Endothelial cell of umbilical vein (primary cell): ENCODE data around the gene HDHD3. TPM values are rescaled to one million over a fixed set of nuclear protein-coding genes. Genes with fewer than 3 reads are reported as not detected.

Experiments
- BruUV-seq: library from RNA; stranded (reverse); fragments of 400-500 nt; replicated peaks from 2 replicates; lab custom pipeline; 2021; lab: Mats Ljungman, UMichigan
- CTCF ChIA-PET: fragments of 300-600, 350-600 bp; sonication (Branson Sonifier 250); formaldehyde crosslinking; loops from one replicate; lab custom pipeline; 2021; ENCODE audit warnings: antibody characterized with exemption, inconsistent platforms; lab: Charles Lee
- POLR2A ChIA-PET: fragments of 300-600, 350-600 bp; sonication (Branson Sonifier 250); formaldehyde crosslinking; loops from one replicate; lab custom pipeline; 2021; ENCODE audit warnings: antibody characterized with exemption, inconsistent platforms; lab: Charles Lee
- DNase-seq: peaks from one replicate; pipeline ENCODE4 v3.0.0-alpha.2; 2011; ENCODE audit warnings: low read depth, low spot score
- FAIRE-seq: peaks from 2 replicates; lab custom pipeline; 2011; peaks lifted over from hg19 to GRCh38; lab: Jason Lieb, UNC
- H2AFZ ChIP-seq: 2 replicates; pipeline ENCODE4 v1.6.0; 2012; ENCODE audit warnings: low read depth, low read length, control low read depth, inconsistent platforms
- H3K27ac ChIP-seq: 2 replicates; pipeline ENCODE4 v1.5.1; 2011; ENCODE audit warnings: low read depth, mild to moderate bottlenecking, control low read depth, low read length, moderate library complexity; ENCODE audit not compliant: insufficient read depth
- H3K27me3 ChIP-seq, 2 experiments: 2 replicates each; pipeline versions ENCODE4 v1.6.0 to v1.6.1; 2011; ENCODE audit warnings: low read length in 2 of 2, mixed read lengths in 1 of 2; ENCODE audit not compliant: control insufficient read depth in 2 of 2, insufficient read depth in 2 of 2
- H3K36me3 ChIP-seq, 2 experiments: 2 replicates in 1 of 2; 3 replicates in 1 of 2; pipeline ENCODE4 v1.5.1; 2011; ENCODE audit warnings: low read length in 2 of 2, mild to moderate bottlenecking in 1 of 2, moderate library complexity in 1 of 2; ENCODE audit not compliant: control insufficient read depth in 2 of 2, insufficient read depth in 2 of 2; ENCODE audit errors: extremely low read depth in 1 of 2
- H3K4me1 ChIP-seq: 3 replicates; pipeline ENCODE4 v1.5.1; 2011; ENCODE audit warnings: mild to moderate bottlenecking, low read length; ENCODE audit not compliant: control insufficient read depth, insufficient read depth; ENCODE audit errors: extremely low read depth
- H3K4me2 ChIP-seq: 2 replicates; pipeline ENCODE4 v1.6.1; 2011; ENCODE audit warnings: low read length, control low read depth, mixed read lengths; ENCODE audit not compliant: insufficient read depth
- H3K4me3 ChIP-seq, 3 experiments: fragments of 200-600 bp in 1 of 3; sonication (generic), shearing (Covaris generic) in 1 of 3; replicated peaks in 1 of 3; 2 replicates each; pipeline ENCODE4 v1.5.1; 2011 to 2016; ENCODE audit warnings: control low read depth in 3 of 3, low read length in 3 of 3, mild to moderate bottlenecking in 2 of 3, inconsistent platforms in 1 of 3, low read depth in 1 of 3, moderate library complexity in 1 of 3; ENCODE audit not compliant: insufficient read depth in 1 of 3
- H3K79me2 ChIP-seq: 2 replicates; pipeline ENCODE4 v1.6.0; 2012; ENCODE audit warnings: low read length, inconsistent platforms; ENCODE audit not compliant: control insufficient read depth, insufficient read depth
- H3K9ac ChIP-seq: replicated peaks from 2 replicates; pipeline ENCODE3; 2011; ENCODE audit warnings: low read length, control low read depth; ENCODE audit not compliant: insufficient read depth; ENCODE audit errors: extremely low read depth
- H3K9me1 ChIP-seq: replicated peaks from 3 replicates; pipeline ENCODE4 v1.6.0; 2011; ENCODE audit warnings: mild to moderate bottlenecking, low read length; ENCODE audit not compliant: control insufficient read depth, insufficient read depth; ENCODE audit errors: extremely low read depth
- H3K9me3 ChIP-seq: replicated peaks from 2 replicates; pipeline ENCODE4 v1.5.1; 2012; ENCODE audit warnings: low read length, inconsistent platforms; ENCODE audit not compliant: control insufficient read depth, insufficient read depth
- H4K20me1 ChIP-seq: replicated peaks from 2 replicates; pipeline ENCODE3; 2011; ENCODE audit warnings: mild to moderate bottlenecking, low read length; ENCODE audit not compliant: control insufficient read depth, insufficient read depth; ENCODE audit errors: extremely low read depth
- EZH2 ChIP-seq: IDR thresholded peaks from 2 replicates; pipeline ENCODE4 v1.6.1; 2012; ENCODE audit warnings: borderline replicate concordance, low read depth, mild to moderate bottlenecking, moderate library complexity, low read length, inconsistent platforms; ENCODE audit not compliant: severe bottlenecking
- FOS ChIP-seq: IDR thresholded peaks from 2 replicates; pipeline ENCODE4 v1.6.1; 2011; ENCODE audit warnings: mild to moderate bottlenecking, low read length, moderate library complexity, borderline replicate concordance; ENCODE audit not compliant: insufficient read depth
- GATA2 ChIP-seq: IDR thresholded peaks from 2 replicates; pipeline ENCODE4 v1.7.0; 2011; ENCODE audit warnings: low read depth, mild to moderate bottlenecking, moderate library complexity, mixed read lengths, low read length; ENCODE audit not compliant: insufficient read length, insufficient read depth
- JUN ChIP-seq: IDR thresholded peaks from 2 replicates; pipeline ENCODE4 v1.6.1; 2011; ENCODE audit warnings: borderline replicate concordance, low read depth; ENCODE audit not compliant: insufficient read length, insufficient read depth
- MYC ChIP-seq: IDR thresholded peaks from one replicate; pipeline ENCODE4 v1.6.1; 2011; ENCODE audit warnings: mild to moderate bottlenecking, low read depth, low read length
- POLR2A ChIP-seq: IDR thresholded peaks from 2 replicates; pipeline ENCODE4 v1.6.1; 2012; ENCODE audit warnings: low read depth, mild to moderate bottlenecking, control low read depth, low read length
- POLR2AphosphoS5 ChIP-seq: IDR thresholded peaks from 2 replicates; pipeline ENCODE4 v1.6.1; 2012; ENCODE audit warnings: low read depth, mild to moderate bottlenecking, control low read depth, low read length, moderate library complexity; ENCODE audit not compliant: insufficient read depth
- dilution Hi-C: fragments of 300-500 bp; cut with MboI; formaldehyde crosslinking; loops from one replicate; pipeline ENCODE4 v1.15.0; 2019; ENCODE audit warnings: low sequenced_read_pairs; ENCODE audit not compliant: extremely low pct_ligation_motif_present
- intact Hi-C: fragments of 100-400 bp; cut with micrococcal nuclease; formaldehyde crosslinking; loops from one replicate; pipeline ENCODE4 v1.10.0; 2022
- polyA plus RNA-seq, 4 experiments: library from polyadenylated mRNA; depleted of rRNA in 3 of 4; stranded (reverse) in 3 of 4; unstranded in 1 of 4; fragments of >200 nt; gene quantifications; 2 replicates each; pipeline versions ENCODE4 v1.2.1 to v1.2.3, GENCODE V29; 2011 to 2012; ENCODE audit warnings: missing spikeins in 1 of 4
- total RNA-seq: library from RNA; stranded (reverse); gene quantifications from 2 replicates; pipeline ENCODE4 v1.2.3, GENCODE V29; 2021
- TF ChIP-seq, protein P1 (sequence below): IDR thresholded peaks from 2 replicates; pipeline ENCODE4 v1.6.1; 2011; ENCODE audit not compliant: insufficient read depth, insufficient read length
- TF ChIP-seq, protein P2 (sequence below), 2 donors: IDR thresholded peaks; 1 replicate in 1 of 2; 2 replicates in 1 of 2; pipeline ENCODE4 v1.5.1; 2011; ENCODE audit warnings: low read length in 2 of 2, mild to moderate bottlenecking in 2 of 2, moderate library complexity in 2 of 2, control low read depth in 1 of 2, inconsistent platforms in 1 of 2, low read depth in 1 of 2; ENCODE audit not compliant: insufficient read depth in 1 of 2; ENCODE audit errors: extremely low read depth in 1 of 2

HDHD3 gene
- total and polyA plus RNA-seq, 2 donors (not counting 3 experiments of a cell fraction or from before 2014, with no cell fraction given), result 7.6 to 14.1 TPM

DNA sequence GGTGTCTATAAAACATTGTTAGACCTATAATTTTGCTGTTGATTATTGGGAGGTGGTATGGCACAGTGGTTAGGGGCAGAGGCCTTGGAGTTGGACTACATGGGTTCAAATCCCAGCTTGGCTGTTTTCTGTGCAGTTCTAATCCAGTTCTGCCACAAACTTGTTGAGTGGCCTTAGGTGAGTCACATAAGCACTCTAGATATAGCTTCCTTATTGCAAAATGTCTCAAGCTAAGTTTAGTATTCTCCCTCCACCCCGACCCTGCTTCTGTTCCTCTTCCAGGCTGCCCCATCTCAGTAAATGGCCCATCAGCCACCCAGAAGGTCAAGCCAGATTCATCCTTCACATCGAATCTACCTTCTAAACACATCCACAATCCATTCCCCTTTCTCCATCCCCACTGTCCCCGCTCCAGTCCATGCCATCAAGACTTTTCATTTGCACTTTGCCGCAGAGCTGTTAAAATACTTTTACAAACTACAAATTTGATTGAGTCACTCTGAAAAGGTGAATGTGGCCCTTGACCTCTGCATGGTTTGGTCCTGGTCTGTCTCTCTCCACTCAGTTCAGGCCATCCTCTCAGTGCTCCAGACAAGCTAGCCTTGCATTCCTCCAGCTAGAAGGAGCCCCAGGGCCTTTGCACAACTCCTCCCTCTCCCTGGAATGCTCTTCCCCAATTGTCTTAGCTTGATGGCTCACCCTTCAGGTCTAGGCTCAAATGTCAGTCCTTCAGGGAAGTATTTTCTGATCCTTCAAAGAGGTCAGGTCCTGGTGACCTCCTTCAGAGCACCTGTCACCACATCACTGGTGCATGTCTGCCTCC lies 10.0 kb upstream of the HDHD3 start:
- FAIRE-seq (no peak), DNase-seq (no peak)
- no peak overlapping the region for H2AFZ ChIP-seq
- TSS peak; percentile 58 for BruUV-seq
- no peak overlapping the region for H3K9ac ChIP-seq
- H3K27ac ChIP-seq, result no peak overlapping the region
- H3K9me3 ChIP-seq, result no peaks in the 10 kb centered on the region
- no peaks in the 10 kb centered on the region for H3K79me2 ChIP-seq
- H3K4me3 ChIP-seq, result no peak overlapping the region
- ChIA-PET CTCF (no interaction called here), POLR2A (no interaction called here)
- no peak for TF ChIP-seq GATA2
- no peak for TF ChIP-seq FOS
- no peak for TF ChIP-seq JUN
- TF ChIP-seq POLR2A, result no peak
- TF ChIP-seq POLR2AphosphoS5, result no peak
- TF ChIP-seq, protein P1, sequence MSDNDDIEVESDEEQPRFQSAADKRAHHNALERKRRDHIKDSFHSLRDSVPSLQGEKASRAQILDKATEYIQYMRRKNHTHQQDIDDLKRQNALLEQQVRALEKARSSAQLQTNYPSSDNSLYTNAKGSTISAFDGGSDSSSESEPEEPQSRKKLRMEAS, result no peak
- TF ChIP-seq EZH2, result no peak
- no peak for TF ChIP-seq MYC
- TF ChIP-seq, protein P2, sequence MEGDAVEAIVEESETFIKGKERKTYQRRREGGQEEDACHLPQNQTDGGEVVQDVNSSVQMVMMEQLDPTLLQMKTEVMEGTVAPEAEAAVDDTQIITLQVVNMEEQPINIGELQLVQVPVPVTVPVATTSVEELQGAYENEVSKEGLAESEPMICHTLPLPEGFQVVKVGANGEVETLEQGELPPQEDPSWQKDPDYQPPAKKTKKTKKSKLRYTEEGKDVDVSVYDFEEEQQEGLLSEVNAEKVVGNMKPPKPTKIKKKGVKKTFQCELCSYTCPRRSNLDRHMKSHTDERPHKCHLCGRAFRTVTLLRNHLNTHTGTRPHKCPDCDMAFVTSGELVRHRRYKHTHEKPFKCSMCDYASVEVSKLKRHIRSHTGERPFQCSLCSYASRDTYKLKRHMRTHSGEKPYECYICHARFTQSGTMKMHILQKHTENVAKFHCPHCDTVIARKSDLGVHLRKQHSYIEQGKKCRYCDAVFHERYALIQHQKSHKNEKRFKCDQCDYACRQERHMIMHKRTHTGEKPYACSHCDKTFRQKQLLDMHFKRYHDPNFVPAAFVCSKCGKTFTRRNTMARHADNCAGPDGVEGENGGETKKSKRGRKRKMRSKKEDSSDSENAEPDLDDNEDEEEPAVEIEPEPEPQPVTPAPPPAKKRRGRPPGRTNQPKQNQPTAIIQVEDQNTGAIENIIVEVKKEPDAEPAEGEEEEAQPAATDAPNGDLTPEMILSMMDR (IDR thresholded peaks at IDR 0.05; ENCODE audit: extremely low read depth in 1 of 2, insufficient read depth in 1 of 2, low read depth in 1 of 2, low read length in 2 of 2), result no peak
- intact Hi-C loops, result no loop called here
- no peaks in the 10 kb centered on the region for H3K4me1 ChIP-seq
- H3K27me3 ChIP-seq, result no peaks in the 10 kb centered on the region
- H3K36me3 ChIP-seq, result peaks cover 2 to 11% of the 10 kb centered on the region in 2 experiments
- H3K4me2 ChIP-seq, result no peak overlapping the region
- dilution Hi-C loops, result no loop called here
- H3K9me1 ChIP-seq, result no peaks in the 10 kb centered on the region
- no peaks in the 10 kb centered on the region for H4K20me1 ChIP-seq
